Measurements from ENCODE around the gene PTPRN2.

GRCh38 chr7:158020706-158021095, 566.9 kb downstream of the PTPRN2 start:
- TF ChIP-seq CTCF (IDR thresholded peaks at IDR 0.05): no peak
- TF ChIP-seq POLR2A (IDR thresholded peaks at IDR 0.05): no peak
